KMS-11 (cell line): ENCODE results near the gene PNRC1.

Source experiments
- H2AFZ ChIP-seq: fragments of 200-600 bp; sonication (generic); 2 replicates; pipeline ENCODE4 v1.6.1; 2016; ENCODE audit warnings: antibody characterized with exemption, mixed run types, low read depth
- H3K27ac ChIP-seq: fragments of 200-600 bp; sonication (generic); 2 replicates; pipeline ENCODE4 v1.6.1; 2016; ENCODE audit warnings: mild to moderate bottlenecking, mixed run types
- H3K27me3 ChIP-seq: fragments of 200-600 bp; sonication (generic); 2 replicates; pipeline ENCODE4 v1.6.1; 2017; ENCODE audit warnings: mild to moderate bottlenecking, low read depth, mixed run types, moderate library complexity; ENCODE audit not compliant: insufficient read depth
- H3K36me3 ChIP-seq: fragments of 200-600 bp; sonication (generic); 2 replicates; pipeline ENCODE4 v1.6.1; 2017; ENCODE audit warnings: mild to moderate bottlenecking, mixed run types; ENCODE audit not compliant: insufficient read depth
- H3K4me1 ChIP-seq: fragments of 200-600 bp; sonication (generic); 2 replicates; pipeline ENCODE4 v1.6.1; 2016; ENCODE audit warnings: mild to moderate bottlenecking, low read depth, mixed run types; ENCODE audit not compliant: poor library complexity, severe bottlenecking
- H3K4me2 ChIP-seq: fragments of 200-600 bp; sonication (generic); 2 replicates; pipeline ENCODE4 v1.7.0; 2016; ENCODE audit warnings: mild to moderate bottlenecking, mixed run types
- H3K4me3 ChIP-seq: fragments of 200-600 bp; sonication (generic); IDR thresholded peaks from 2 replicates; pipeline ENCODE4 v1.6.1; 2017; ENCODE audit warnings: low read depth, low read length, mixed read lengths; ENCODE audit not compliant: insufficient read depth
- H3K79me2 ChIP-seq: fragments of 200-600 bp; sonication (generic); 2 replicates; pipeline ENCODE4 v1.6.1; 2016; ENCODE audit warnings: low read depth, mixed run types; ENCODE audit not compliant: insufficient read depth
- H3K9ac ChIP-seq: fragments of 200-600 bp; sonication (generic); 2 replicates; pipeline ENCODE4 v1.6.1; 2016; ENCODE audit warnings: mild to moderate bottlenecking, mixed run types
- H4K20me1 ChIP-seq: fragments of 200-600 bp; sonication (generic); 2 replicates; pipeline ENCODE4 v1.6.1; 2016; ENCODE audit warnings: mild to moderate bottlenecking, mixed run types; ENCODE audit not compliant: insufficient read depth
- TF ChIP-seq, protein P1 (sequence below): fragments of 200-600 bp; sonication (generic); conservative IDR thresholded peaks from 2 replicates; pipeline ENCODE4 v1.6.1; 2017; ENCODE audit warnings: low read depth, mild to moderate bottlenecking, antibody characterized with exemption, low read length, moderate library complexity, mixed read lengths

PNRC1 gene

DNA sequence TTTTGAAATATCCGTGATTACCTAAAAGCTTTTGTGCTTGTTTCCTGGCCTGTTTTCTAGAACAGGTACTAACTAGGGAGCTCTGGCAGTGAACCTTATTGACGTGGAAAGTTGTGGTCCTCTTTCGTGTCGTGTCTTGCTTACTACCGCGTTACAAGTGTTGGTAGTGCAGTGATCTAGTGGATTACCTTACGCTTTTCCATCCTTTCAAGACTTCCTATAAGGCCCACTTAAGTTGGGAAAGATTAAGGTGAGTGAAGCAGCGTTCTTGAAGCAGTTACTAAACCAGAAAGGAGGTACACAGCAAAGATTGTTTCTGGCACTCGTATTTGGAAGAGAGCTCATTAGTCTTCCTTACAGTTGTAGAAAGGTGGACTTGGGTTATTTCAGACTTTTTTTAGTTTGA, 1.9 kb downstream of the PNRC1 start:
- H3K4me2 ChIP-seq, result peak overlapping the region; percentile 84
- H3K9ac ChIP-seq, result peak overlapping the region; percentile 84
- H3K36me3 ChIP-seq, result no peaks in the 10 kb centered on the region
- H2AFZ ChIP-seq, result peak overlapping the region; percentile 52; the same call in 1 of the 2 replicates
- H4K20me1 ChIP-seq, result peaks cover 7% of the 10 kb centered on the region; the same call in 1 of the 2 replicates
- H3K27me3 ChIP-seq, result no peaks in the 10 kb centered on the region
- peak overlapping the region; percentile 72 for H3K27ac ChIP-seq
- H3K79me2 ChIP-seq, result peaks cover 28% of the 10 kb centered on the region
- TF ChIP-seq, protein P1, sequence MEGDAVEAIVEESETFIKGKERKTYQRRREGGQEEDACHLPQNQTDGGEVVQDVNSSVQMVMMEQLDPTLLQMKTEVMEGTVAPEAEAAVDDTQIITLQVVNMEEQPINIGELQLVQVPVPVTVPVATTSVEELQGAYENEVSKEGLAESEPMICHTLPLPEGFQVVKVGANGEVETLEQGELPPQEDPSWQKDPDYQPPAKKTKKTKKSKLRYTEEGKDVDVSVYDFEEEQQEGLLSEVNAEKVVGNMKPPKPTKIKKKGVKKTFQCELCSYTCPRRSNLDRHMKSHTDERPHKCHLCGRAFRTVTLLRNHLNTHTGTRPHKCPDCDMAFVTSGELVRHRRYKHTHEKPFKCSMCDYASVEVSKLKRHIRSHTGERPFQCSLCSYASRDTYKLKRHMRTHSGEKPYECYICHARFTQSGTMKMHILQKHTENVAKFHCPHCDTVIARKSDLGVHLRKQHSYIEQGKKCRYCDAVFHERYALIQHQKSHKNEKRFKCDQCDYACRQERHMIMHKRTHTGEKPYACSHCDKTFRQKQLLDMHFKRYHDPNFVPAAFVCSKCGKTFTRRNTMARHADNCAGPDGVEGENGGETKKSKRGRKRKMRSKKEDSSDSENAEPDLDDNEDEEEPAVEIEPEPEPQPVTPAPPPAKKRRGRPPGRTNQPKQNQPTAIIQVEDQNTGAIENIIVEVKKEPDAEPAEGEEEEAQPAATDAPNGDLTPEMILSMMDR, result no peak
- no peak overlapping the region for H3K4me3 ChIP-seq
- peaks cover 10% of the 10 kb centered on the region for H3K4me1 ChIP-seq

DNA sequence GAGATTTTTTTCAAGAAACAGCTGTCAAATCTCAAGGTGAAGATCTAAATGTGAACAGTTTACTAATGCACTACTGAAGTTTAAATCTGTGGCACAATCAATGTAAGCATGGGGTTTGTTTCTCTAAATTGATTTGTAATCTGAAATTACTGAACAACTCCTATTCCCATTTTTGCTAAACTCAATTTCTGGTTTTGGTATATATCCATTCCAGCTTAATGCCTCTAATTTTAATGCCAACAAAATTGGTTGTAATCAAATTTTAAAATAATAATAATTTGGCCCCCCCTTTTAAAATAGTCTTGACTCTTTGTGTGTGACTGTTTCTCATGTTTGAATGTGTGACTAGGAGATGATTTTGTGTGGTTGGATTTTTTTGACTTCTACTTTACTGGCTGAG, 4.0 kb downstream of the PNRC1 start:
- no peak overlapping the region for H3K4me3 ChIP-seq
- no peak overlapping the region for H3K9ac ChIP-seq
- H3K27me3 ChIP-seq, result no peaks in the 10 kb centered on the region
- H2AFZ ChIP-seq, result no peak overlapping the region
- no peak overlapping the region for H3K27ac ChIP-seq
- no peak overlapping the region for H3K4me2 ChIP-seq
- TF ChIP-seq, protein P1, result no peak
- H3K36me3 ChIP-seq, result no peaks in the 10 kb centered on the region
- peaks cover 10% of the 10 kb centered on the region for H3K4me1 ChIP-seq
- peaks cover 28% of the 10 kb centered on the region for H3K79me2 ChIP-seq
- H4K20me1 ChIP-seq, result peaks cover 7% of the 10 kb centered on the region; the same call in 1 of the 2 replicates

DNA sequence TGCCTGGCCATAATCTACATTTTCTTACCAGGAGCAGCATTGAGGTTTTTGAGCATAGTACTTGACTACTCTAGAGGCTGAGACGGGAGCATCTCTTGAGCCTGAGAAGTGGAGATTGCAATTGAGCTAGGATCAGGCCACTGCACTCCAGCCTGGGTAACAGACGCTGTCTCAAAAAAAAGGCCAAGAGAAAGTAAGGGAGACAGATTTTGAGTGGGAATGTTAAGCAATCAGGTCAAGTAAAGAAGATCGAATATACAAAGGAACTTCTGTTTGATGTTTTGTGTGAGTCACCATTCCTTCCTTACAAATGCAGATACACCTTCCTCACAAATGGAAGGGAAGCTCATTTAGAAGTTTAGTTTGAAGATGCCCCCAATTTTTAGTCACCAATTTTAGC, 4.4 kb downstream of the PNRC1 start:
- Histone ChIP-seq H3K79me2 (peaks cover 28% of the 10 kb centered on the region), H4K20me1 (peaks cover 7% of the 10 kb centered on the region; the same call in 1 of the 2 replicates), H3K36me3 (no peaks in the 10 kb centered on the region), H2AFZ (no peak overlapping the region), H3K4me3 (no peak overlapping the region), H3K27ac (no peak overlapping the region), H3K4me1 (peaks cover 10% of the 10 kb centered on the region), H3K27me3 (no peaks in the 10 kb centered on the region), H3K9ac (no peak overlapping the region), H3K4me2 (no peak overlapping the region)
- TF ChIP-seq, protein P1, result no peak

DNA sequence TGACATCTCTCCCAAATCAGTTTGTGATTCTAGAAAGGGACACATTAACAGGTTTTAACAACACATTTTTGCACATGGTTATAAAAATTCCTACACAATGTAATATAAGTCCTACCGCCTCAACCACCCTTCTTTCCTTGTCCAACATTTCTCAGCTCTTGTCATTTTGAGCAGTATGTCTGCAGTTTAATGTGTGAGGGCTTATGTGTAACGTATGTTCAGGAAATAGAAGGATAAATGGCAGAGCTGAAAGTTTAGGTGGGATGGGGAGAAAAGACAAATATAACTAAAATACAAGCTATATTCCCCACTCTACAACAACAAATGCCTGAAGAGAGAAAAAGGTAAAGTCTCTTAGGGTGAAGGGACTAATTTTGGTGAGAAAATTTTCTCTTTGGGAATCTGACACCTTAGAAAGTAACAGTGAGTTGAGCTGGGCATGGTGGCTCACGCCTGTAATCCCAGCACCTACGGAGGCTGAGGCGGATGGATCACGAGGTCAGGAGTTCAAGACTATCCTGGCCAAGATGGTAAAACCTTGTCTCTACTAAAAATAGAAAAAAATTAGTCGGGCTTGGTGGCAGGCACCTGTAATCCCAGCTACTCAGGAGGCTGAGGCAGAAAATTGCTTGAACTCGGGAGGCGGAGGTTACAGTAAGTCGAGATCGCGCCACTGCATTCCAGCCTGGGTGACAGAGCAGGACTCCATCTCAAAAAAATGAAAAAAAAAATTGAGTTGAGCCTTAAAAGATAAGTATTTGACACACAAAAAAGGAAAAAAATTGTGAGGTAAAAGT, 5.1 kb downstream of the PNRC1 start:
- peaks cover 12% of the 10 kb centered on the region for H3K4me1 ChIP-seq
- H4K20me1 ChIP-seq, result peaks cover 7% of the 10 kb centered on the region; the same call in 1 of the 2 replicates
- H3K4me2 ChIP-seq, result no peak overlapping the region
- TF ChIP-seq, protein P1, result no peak
- H3K4me3 ChIP-seq, result no peak overlapping the region
- peaks cover 28% of the 10 kb centered on the region for H3K79me2 ChIP-seq
- no peaks in the 10 kb centered on the region for H3K36me3 ChIP-seq
- H3K9ac ChIP-seq, result no peak overlapping the region
- no peaks in the 10 kb centered on the region for H3K27me3 ChIP-seq
- no peak overlapping the region for H2AFZ ChIP-seq
- H3K27ac ChIP-seq, result no peak overlapping the region
